Activated gamma-delta T cell treated with Interleukin-2 at 50 U/mL for 16 hours (primary cell): ENCODE data around the gene PRKCH.
"Not testable (repeated sequence)": the region's sequence is repeated elsewhere in the genome, so short reads cannot be mapped to it uniquely, and the experiment has no call there.

ENCODE experiments used
- DNase-seq: peaks from one replicate; pipeline ENCODE4 v3.0.0-alpha.2; 2020

PRKCH gene

DNA sequence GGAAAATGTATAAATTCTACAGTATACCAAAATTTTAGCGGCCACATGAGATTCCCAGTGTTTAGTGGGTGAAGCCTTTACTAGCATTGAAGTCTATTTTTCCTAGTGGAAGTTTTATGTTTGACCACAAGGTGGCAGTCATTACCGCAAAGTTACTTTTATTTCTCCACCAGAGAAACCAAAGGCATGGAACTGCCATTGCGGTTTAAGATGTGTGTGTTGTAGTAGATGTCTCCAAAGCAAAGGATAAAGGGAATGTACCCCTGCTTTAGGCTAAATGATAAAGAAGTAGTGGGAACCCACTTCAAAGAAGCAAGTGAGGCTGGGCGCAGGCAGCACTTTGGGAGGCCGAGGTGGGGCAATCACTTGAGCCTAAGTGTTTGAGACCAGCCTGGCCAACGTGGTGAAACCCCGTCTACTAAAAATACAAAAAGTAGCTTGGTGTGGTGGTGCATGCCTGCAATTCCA is 140.5 kb downstream of the PRKCH start:
- DNase-seq, result peak; percentile 29

DNA sequence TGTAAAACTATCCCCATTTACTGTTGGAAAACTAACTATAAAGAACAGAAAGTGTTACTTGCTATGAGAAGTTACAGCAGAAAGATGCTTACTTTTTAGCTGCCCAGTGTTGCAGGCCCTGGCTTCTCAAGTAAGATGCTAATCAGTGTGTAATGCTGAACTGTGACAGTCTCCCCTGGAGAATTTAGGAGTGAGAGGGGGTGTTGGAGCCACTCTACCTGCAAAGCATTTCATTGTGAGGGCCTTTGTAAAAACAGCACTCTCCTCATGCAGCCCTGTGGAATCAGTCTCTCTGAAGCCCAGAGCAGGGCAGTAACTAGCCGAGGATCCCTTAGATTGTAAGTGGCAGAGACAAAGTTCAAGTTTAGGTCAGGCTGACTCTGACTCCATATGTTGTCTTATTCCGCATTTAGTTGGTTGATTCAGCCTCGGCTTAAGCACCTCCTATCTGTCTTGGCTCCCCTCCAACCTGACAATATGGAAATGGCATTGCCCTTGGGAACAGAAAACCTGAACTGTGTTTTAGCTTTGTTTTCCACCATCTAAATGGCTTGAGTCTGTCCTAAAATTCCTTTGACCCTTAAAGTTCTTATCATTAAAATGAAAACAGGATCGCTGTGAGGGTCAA is 141.3 kb downstream of the PRKCH start:
- DNase-seq, result no peak

DNA sequence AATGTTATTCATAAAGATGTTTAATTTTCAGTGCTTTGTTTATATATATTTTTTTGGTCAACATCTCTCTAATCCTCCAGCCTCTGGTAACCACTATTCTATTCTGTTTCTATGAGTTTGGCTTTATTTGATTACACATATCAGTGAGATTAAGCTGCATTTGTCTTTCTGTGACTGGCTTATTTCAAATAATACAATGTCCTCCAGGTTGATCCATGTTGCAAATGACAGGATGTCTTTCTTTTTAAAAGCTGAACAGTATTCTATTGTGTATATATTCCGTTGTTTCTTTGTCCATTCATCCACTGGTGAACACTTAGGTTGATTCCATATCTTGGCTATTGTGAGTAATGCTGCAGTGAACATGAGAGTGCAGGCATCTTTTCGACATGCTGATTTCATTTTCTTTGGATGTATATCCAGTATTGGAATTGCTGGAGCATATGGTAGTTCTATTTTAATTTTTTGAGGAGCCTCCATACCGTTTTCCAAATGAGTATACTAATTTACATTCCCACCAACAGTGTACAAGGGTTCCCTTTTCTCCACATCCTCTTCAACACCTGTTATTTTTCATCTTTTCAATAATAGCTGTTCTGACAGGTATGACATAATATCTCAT is 142.4 kb downstream of the PRKCH start:
- no peak for DNase-seq

DNA sequence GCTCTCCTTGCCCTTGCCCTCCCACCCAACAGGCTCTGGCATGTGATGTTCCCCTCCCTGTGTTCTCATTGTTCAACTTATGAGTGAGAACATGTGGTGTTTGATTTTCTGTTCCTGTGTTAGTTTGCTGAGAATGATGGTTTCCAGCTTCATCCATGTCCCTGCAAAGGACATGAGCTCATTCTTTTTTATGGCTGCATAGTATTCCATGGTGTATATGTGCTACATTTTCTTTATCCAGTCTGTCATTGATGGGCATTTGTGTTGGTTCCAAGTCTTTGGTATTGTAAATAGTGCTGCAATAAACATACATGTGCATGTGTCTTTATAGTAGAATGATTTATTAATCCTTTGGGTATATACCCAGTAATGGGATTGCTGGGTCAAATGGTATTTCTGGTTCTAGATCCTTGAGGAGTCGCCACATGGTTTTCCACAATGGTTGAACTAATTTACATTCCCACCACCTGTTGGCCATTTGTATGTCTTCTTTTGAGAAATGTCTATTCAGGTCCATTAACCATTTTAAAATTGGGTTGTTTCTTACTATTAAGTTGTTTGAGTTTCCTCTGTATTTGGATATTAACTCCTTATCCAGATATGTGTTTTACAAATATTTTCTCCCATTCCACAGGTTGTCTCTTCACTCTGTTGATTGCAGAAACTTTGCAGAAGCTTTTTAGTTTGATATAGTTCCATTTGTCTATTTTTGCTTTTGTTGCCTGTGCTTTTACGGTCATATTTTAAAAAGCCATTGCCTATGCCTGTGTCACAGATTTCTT is 143.4 kb downstream of the PRKCH start:
- not testable (repeated sequence) for DNase-seq

DNA sequence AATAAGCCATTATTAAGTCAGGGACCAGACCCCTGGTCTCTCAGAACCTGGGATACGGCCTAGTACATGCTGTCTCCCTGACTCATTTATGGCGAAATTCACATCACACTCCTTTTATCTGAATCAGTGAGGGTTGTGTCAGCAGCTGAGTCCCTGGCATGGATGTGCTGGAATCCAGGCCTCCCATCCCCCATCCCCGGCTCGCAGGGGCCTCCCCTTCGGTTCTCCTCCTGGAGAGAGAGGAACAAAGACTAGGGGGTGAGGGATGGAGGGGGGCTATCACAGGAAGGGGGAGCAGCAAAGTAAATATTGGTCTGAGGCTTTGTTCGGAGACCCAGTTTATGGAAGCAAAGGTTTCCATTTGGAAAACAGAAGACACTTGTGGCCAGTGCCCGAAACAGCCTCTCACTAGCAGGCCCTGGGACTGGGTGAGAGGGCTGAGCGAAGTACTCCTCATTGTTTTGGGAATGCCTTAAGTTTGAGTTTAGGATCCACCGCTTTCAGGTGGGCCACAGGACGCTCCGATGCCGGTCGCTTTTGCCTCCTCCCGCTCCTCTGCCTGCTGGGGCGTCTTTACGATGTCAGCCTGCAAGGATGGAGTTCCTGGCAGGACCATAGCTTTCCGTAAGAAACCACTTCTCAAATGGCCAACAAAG is 145.0 kb downstream of the PRKCH start:
- no peak for DNase-seq

DNA sequence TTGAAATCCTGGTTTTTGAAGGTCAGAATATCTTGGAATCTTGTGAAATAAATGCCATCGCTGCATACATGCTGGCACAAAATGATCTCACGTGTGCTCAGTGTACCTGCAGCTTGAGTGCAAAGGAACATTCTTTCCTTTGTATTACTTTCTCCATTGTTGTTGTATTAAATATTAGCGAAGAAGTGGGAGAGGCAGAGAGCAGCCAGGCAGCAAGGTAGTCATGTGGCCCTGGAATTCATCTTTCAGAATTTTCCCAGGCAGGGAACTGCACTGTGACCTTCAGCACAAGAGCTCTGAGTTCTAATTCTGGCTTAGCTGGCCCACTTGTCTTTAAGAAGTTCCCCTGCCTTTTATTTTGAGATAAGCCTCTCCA is 145.5 kb downstream of the PRKCH start:
- DNase-seq, result no peak

DNA sequence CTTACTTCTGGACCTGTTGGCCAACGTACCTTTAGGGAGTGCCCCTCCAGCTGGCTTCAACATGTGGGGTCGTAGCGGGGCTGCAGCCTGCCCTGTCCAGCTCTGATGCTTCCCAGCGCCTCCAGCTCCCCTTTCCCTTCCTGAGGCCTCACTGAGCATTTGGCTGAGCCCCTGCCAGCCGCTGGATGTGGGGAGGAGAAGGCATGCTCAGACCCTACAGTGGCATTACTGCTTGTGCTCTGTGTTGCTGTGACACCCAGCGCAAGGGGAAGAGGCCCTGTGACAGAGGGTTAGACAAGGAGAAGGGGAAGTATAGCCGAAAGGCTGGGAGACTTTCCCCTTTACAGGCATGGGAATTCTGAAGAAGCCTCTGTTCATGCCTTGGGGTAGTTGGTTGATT is 145.9 kb downstream of the PRKCH start:
- no peak for DNase-seq

DNA sequence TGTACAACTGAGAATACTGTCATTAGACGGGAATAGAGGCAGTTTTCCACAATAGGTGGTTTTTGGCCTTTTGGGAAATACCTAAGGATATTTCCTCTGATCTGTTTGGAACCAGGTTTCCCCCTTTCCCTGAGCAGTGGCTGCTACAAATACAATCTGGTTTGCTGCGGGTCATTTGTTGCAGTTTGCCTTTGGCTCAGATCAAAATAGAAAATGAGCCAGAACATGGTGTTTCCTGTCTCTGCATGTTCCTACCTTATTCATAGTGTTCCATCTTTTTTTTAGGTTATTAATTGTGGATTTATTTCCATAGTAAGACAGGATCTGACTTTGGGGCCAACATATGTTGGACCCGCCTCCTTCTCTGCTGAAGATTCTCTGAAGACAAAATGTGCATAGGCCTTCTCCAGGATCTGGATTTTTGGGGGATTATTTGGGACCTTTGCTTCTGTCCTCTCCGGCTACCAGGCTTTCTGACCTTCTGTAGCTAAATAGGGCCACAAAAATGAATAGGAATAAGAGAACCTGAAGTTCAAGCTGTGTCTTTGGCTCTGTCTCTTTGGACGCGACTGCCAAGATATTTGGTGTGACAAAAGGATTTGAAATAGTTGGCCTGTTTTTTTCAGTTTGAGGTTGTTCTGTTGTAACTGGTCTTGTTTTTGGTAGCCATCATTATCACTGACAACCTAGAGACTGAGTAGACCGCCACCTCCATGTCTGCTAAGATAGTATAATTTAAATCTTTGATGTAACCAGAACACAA is 146.9 kb downstream of the PRKCH start:
- no peak for DNase-seq

DNA sequence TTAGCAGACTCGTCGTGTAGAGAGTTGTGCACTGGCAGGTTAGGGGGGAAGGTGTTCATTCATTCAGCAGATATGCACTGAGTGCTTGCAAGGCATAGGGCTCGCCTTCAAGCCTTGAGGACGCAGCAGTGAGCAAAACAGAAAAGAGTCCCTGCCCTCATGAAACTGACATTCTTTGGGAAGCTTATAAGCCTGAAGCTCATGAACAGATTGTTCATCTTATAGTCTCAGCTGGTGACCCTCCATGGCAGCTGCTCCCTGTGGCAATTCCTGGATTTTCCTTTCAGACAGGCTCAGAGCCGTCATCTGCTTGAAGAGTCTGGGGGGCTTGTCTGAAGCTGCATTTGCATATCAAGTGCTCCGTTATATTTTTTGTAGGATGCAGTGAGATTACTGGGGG is 148.4 kb downstream of the PRKCH start:
- no peak for DNase-seq

DNA sequence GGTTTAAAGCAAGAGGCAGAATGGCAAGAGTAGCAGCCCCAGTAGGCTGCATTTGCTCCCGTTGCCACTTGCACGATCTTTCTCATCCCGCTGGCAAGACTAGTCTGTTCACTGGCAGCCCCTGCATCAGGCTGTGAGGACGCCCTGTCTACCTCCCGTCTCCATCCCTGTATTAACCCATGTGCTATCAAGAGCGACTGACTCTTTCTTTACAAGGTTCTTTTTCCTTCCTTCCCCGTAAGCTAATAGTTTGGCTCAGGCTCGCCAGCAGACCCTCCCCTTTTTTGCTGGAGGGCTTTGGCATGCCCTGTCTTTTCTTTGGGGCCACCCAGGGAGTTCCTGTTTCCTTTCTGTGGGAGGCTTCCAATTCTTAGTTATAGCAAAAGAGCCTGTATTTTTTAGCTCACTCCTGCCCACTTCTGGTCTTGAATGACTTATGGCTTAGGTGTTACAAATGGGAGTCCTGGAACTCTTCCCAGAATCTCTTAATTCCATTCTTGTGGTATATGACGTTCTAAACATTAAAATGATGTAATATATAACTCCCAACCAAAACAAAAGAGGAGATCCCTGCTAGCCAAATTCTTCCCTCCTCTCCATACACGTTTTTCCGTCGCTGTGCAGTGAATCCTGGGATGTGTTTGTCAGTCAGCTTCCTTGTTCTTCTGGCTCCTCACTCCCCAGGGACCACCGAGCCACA is 149.0 kb downstream of the PRKCH start:
- DNase-seq, result no peak

DNA sequence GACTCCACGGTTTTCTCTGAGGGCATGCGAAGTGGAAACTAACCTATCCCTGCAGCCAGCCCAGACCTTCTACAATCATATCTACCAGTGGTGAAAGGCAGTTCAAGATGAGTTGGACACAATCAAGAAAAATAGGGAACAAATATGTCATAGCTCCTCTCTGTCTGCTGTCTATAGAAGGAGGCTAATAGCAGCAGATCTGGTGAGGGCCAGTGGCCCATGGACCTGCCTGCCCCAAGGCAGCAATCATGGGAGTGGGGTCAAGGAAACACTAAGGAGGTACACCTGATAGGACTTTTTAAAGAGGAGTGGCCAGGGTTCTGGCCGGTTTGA is 149.5 kb downstream of the PRKCH start:
- DNase-seq, result no peak

DNA sequence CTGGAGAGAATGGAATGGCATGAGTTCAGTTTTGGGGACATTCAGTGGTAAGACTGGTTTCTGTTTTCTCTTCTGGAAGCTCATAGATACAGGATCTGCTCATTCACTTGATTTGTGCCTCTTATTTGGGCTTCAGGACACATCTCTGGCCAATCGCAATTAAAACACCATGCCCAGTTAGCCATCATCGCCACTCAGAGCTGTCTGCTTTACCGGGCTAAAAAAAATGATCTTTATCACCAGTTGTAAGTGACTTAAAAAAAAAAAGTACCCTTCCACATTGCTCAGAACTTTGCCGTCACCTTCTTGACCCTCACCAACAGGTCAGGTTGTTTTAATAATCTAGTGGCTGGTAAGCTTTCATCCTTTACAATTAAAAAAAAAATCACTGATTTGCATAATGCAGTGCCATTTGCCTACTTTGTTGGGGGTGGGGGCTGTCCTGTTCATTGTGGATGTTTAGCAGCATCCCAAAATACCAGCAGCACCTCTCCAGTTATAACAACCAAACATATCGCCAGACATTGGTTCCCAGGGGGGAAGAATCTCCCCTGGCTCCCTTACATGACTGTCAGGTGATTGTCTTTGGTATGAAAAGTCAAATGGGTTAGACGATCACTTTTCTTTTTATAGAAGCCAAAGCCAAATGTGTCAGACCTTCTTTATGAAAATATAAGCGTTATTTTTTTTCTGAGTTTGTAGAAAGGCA is 150.1 kb downstream of the PRKCH start:
- no peak for DNase-seq

DNA sequence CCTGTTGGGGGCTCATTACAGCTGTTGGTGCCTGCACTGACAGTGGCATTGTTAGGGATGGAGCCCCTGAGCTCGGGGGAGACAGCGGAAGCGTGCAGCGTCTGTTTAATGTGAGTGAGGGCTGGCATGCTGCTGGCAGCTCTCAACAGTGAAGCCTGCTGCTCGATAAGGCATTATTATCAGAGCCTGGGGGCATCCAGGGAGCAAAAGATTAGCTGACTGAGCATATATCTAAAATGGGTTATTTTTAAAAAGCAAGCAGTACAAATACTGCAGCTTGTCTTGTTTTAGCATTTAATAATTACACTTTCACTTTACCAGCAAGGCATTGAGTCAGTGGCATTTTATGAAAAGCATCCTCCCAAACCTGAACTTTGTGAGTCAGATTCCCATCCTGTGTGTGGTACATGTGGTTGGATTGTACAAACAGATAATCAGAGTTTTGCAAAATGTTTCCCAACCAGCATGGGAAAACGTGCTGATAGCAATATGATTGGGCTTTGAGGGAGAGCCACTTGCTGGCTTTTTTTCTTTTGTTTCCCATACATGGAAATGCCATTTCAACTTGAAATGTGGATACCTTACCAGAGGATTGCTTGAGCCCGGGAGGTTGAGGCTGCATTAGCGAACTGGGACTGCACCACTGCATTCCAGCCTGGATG is 150.8 kb downstream of the PRKCH start:
- peak; percentile 35 for DNase-seq

DNA sequence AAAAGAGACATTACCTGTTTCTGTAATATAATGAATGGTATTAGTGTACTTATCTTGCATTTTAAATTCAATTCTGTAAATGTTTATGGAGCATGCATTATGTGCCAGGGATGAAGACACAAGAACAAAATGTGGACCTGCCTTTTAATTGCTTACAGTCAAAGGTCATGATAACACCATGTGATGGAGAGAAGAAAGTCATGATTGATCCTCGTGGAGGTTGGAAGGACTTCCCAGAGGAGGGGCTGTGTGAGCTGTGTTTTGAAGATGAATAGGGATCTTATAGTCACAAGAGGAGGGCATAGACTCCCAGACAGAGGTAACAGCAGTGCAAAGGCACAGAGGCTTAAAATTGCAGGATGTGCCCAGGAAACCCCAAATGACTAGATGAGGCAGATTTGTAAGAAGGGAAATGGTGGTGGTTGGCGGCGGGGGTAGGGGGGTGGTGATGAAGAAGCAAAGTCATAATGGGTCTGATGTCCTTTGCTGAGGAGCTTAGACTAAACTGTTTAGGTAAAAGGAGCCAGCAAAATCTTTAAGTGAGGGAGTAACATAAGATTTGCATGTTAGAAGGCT is 151.5 kb downstream of the PRKCH start:
- peak; percentile 64 for DNase-seq

DNA sequence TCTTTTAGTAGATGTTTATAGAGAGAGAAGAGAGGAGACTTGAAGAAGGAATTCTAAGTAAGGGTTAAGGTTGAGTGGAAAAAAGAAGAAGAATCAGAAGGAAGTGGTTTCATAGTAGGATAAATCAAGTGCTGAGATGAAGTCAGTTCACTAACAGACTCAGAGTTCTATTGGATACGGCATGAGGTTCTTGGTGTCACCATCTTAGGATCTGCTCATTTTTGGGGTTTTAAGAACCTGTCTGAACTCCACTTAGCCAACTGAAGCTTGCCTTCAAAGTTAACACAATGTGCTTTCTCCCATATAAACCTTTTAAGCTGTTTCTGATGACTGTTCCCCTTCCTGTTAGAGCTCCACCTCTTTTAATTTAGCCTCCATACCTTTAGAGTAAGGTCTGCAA is 152.6 kb downstream of the PRKCH start:
- DNase-seq, result no peak

DNA sequence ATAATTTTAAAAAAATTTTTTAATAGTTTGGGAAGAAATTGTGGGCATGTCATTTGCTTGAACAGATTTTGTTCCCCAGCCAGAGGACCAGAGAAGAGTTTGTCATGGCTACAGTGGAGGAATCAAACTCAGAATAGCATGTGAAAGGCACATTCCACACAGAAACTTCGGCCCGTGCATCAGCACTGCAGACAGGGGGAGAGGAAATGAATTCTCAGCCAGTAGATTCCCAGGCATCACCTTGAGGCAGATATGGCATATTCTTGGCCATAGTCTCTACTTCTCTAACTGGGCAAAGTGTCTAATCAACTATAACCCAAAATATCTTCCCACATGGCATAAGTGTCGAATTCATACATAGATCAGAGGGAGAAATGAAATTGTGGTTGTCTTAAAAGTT is 153.3 kb downstream of the PRKCH start:
- DNase-seq, result no peak

DNA sequence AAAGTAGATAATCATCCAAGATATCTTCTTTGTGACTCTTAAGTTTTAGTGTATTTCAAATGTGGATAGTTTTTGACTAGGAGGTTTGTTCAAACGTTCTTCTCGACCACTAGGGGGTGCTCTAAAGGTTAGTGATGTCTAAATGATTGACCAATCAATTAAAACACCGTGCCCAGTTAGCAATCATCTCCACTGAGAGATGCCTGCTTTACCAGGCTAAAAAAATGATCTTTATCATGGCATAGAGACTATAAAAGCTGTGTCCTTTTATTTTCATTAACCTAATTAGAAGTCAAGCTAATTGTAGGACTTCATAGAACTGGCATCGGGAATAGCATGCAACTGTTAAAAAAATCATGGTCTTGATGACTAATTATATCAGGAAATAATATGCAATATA is 153.9 kb downstream of the PRKCH start:
- no peak for DNase-seq

DNA sequence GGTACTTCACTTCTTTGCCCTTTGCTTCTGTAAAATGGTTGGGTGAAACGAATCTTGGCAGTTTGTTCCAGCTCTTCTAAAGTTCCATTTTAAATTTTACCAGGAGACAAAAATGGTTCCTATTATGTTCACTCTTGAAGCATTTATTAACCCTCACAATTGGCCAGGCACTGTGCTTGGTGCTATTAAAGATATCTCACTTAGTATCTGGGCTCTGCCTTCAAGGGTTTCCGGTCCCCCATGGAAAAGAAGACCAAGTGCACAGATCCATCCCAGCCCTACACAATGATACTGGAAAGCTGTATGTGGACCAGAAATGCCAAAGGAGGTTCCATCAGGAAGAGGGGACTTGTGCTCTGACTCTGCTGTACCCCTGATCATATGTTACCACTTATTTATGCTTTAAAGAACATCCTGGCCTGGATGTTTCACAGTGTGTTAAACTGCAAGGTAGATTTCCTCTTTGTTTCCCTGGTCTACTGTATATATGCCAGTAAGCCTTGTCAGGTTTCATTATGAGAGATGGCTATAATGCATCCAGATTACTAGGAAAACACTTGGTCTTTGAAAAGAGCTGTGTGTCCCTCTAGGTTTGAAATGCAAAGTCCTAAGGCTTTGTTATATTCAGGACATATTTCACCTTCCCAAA is 154.8 kb downstream of the PRKCH start:
- DNase-seq, result no peak

DNA sequence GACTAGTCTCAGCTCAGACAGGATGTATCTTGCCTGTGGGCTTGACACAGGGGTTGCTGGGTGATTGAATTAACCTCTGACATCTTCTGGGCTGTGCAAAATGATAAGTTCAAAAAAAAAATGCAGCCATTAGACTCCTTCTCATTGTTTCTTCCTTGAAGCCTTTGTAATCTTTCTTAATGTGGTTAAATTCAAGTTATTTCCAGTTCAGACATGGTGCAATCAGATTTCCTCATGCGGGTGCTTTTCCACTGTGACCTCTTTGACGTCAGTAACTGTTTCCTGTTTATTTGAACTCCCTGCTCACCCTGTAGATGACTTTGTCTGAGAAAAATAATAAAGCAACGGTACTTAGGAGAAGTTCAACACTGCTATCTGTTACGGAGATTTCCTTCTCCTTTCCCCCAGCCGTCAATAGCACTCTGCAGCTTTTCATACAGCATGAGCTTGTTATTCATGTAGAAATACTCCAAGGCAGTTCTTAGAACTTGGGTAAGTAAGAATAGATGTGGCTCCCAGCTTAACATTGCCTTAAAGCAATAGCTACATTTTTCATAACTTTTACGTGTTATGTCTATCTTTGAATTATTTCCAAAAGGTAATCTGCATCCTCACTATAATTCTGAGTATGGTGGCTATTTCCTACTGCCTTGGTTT is 155.5 kb downstream of the PRKCH start:
- DNase-seq, result peak; percentile 56
